Prostate gland (tissue), 2 donors: ENCODE measurements around the gene PMFBP1. TPM values are rescaled to one million over a fixed set of nuclear protein-coding genes. Genes with fewer than 3 reads are reported as not detected.

Experiments used
- DNase-seq: peaks from one replicate; pipeline ENCODE4 v3.0.0-alpha.2; 2019; ENCODE audit warnings: low spot score
- H3K27ac ChIP-seq, 2 donors: fragments of 200-600 bp; sonication (generic); 2 replicates each; pipeline ENCODE4 v1.5.1; 2017 to 2019
- H3K27me3 ChIP-seq: fragments of 200-600 bp; sonication (generic); replicated peaks from 2 replicates; pipeline ENCODE4 v1.5.1; 2019; ENCODE audit not compliant: insufficient read depth
- H3K36me3 ChIP-seq, 2 donors: fragments of 200-600 bp; sonication (generic); 1 replicate in 1 of 2; 2 replicates in 1 of 2; pipeline versions ENCODE4 v1.5.1 to v1.8.1; 2017 to 2019
- H3K4me1 ChIP-seq: fragments of 200-600 bp; sonication (generic); replicated peaks from 2 replicates; pipeline ENCODE4 v1.5.1; 2019
- H3K4me3 ChIP-seq, 2 donors: fragments of 200-600 bp; sonication (generic); 2 replicates each; pipeline ENCODE4 v1.5.1; 2017 to 2019
- H3K9me3 ChIP-seq: fragments of 200-600 bp; sonication (generic); 2 replicates; pipeline ENCODE4 v1.5.1; 2017
- CTCF ChIP-seq, 4 experiments: fragments of 200-600 bp in 2 of 4; fragments of 450-650 bp in 2 of 4; sonication (generic) in 2 of 4; IDR thresholded peaks; 1 replicate in 3 of 4; 2 replicates in 1 of 4; pipeline ENCODE4 v1.5.1; 2016 to 2019; ENCODE audit warnings: antibody characterized with exemption in 4 of 4, mild to moderate bottlenecking in 2 of 4, moderate library complexity in 2 of 4
- POLR2A ChIP-seq: fragments of 450-650 bp; IDR thresholded peaks from one replicate; pipeline ENCODE4 v1.6.1; 2016; ENCODE audit warnings: antibody characterized with exemption, mild to moderate bottlenecking
- POLR2AphosphoS5 ChIP-seq: sonication (generic); formaldehyde crosslinking; IDR thresholded peaks from one replicate; pipeline ENCODE4 v1.6.1; 2017; ENCODE audit warnings: antibody characterized with exemption
- WGBS: methylation state at CpG from one replicate; pipeline ENCODE4 v1.1.5; 2018; 5-methylcytosine and 5-hydroxymethylcytosine counted together
- intact Hi-C: fragments of 100-400 bp; cut with DNase I; formaldehyde crosslinking; loops from one replicate; pipeline ENCODE4 v1.14.2; 2022
- total RNA-seq, 2 donors: library from RNA; depleted of rRNA; stranded (reverse); fragments of >200 nt; gene quantifications; one replicate each; pipeline ENCODE4 v1.1.0, GENCODE V29; 2016

The PMFBP1 gene
- total RNA-seq, 2 donors from 2014 or later, result 1.7 to 5.2 TPM

- H3K9me3 ChIP-seq, result no peaks in the 10 kb centered on the region
- H3K4me3 ChIP-seq, result no peak overlapping the region
- TF ChIP-seq CTCF (IDR thresholded peaks at IDR 0.05) (no peak), POLR2A (no peak), POLR2AphosphoS5 (no peak)
- WGBS, result 89% methylated on average over 1 of the region's 1 CpG
- H3K27ac ChIP-seq, result no peak overlapping the region
- no peak for DNase-seq
- H3K4me1 ChIP-seq, result no peaks in the 10 kb centered on the region
- no peaks in the 10 kb centered on the region for H3K36me3 ChIP-seq
- H3K27me3 ChIP-seq, result no peaks in the 10 kb centered on the region
- intact Hi-C loops, result no loop called here
Observed at GRCh38 chr16:72173997-72174396, 2.0 kb upstream of the PMFBP1 start.

DNA sequence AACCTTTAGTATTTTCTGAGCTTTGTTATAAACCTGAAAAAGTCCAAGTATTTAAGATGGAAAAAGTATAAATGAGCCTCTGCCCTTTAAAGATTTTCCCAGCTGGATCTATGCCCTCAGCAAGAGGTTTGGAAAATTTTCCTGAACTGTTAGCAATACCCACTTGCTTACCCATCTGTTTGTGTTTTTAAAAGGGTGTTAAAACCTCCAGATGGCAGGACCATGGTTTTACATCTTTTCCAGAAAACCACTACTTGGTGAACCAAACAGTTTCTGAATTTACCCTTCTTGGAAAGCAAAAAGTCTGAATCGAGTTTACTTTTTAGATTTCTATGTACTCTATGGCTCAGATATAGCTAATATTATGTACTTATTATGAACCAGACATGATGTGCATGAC is 719 bp downstream of the PMFBP1 start:
- H3K27me3 ChIP-seq, result no peaks in the 10 kb centered on the region

DNA sequence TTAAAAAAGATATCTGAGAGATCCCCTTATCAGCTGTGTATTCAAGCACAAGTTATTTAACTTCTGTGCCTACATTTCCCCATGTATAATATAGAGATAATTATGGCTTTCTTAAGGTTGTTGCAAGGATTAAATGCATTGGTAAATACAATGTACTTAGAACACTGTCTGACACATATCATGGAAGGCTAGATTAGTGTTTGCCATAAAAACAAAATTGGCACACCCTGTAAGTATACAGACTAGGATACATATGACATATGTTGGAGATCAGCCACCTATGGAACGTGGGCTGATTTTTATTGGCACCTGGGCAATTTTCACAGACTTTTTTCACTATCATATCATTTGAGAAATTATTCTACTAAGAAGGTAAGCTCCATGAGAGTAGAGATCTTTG is 2.2 kb downstream of the PMFBP1 start:
- Histone ChIP-seq H3K4me1 (no peaks in the 10 kb centered on the region), H3K36me3 (no peaks in the 10 kb centered on the region), H3K9me3 (no peaks in the 10 kb centered on the region), H3K27me3 (no peaks in the 10 kb centered on the region), H3K27ac (no peak overlapping the region), H3K4me3 (no peak overlapping the region)
- intact Hi-C loops, result no loop called here
- no peak for DNase-seq
- TF ChIP-seq POLR2AphosphoS5 (no peak), POLR2A (no peak), CTCF (IDR thresholded peaks at IDR 0.05) (no peak)
- 38% methylated on average over 1 of the region's 1 CpG for WGBS

More for the DNA sequence above, 719 bp downstream of the PMFBP1 start:
- DNase-seq, result no peak
- Histone ChIP-seq H3K9me3 (no peaks in the 10 kb centered on the region), H3K36me3 (no peaks in the 10 kb centered on the region), H3K4me1 (no peaks in the 10 kb centered on the region), H3K4me3 (no peak overlapping the region), H3K27ac (no peak overlapping the region)
- TF ChIP-seq POLR2A (no peak), POLR2AphosphoS5 (no peak), CTCF (IDR thresholded peaks at IDR 0.05) (no peak)
- intact Hi-C loops, result no loop called here
- WGBS, result 93% methylated on average over 1 of the region's 1 CpG

DNA sequence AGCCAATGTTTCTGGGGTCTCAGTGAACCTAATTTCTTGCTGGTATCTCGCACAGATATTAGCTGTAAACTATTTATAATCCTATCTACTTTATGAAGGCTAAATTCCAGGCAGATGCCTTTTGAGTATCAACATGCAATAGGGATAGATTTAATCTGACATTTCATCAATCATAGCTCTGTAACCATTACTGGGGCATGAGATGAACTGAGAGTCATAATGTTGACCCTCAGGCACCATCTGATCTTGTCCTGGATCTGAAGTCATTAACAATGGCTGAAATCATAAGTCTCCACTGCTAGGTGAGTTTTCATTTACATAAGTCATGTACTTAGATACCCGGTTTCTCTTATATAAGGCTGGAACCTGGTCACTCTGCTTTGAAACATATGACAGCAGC is 3.6 kb downstream of the PMFBP1 start:
- Histone ChIP-seq H3K36me3 (no peaks in the 10 kb centered on the region), H3K9me3 (no peaks in the 10 kb centered on the region), H3K27ac (no peak overlapping the region), H3K27me3 (no peaks in the 10 kb centered on the region), H3K4me3 (no peak overlapping the region), H3K4me1 (no peaks in the 10 kb centered on the region)
- 86% methylated on average over 2 of the region's 2 CpGs for WGBS
- intact Hi-C loops, result no loop called here
- DNase-seq, result no peak
- TF ChIP-seq POLR2AphosphoS5, result no peak
- TF ChIP-seq CTCF (IDR thresholded peaks at IDR 0.05), result no peak
- TF ChIP-seq POLR2A, result no peak

DNA sequence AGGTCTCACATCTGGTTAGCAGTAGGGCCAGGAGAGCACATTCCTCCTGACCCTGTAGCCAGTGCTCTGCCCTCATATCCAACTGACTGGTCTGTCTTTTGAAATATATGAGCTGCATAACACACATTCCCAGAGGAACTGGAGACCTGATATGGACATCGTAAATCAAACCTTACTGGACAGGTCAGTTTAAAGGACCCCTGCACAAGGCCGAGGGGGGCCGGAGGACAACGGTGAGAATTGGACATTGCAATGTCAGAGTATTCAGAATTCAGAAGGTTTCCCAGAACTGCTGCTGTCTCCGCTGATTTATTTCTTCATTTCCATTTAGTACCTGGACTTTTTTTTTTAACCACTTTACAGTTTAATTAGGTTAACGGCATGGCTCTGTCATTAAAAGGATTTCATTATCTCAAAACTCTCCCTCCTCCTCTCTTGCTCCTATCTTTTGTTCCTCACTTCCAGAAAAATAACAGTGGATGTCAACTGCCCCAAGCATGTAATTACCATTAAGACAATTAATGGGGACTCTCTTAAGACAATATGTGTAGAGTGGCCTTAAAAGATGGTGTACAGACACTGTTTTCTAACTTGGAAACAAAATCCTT is 4.9 kb downstream of the PMFBP1 start:
- H3K4me3 ChIP-seq, result no peak overlapping the region
- no peaks in the 10 kb centered on the region for H3K27me3 ChIP-seq
- H3K36me3 ChIP-seq, result no peaks in the 10 kb centered on the region
- WGBS, result 58% methylated on average over 6 of the region's 6 CpGs
- TF ChIP-seq POLR2AphosphoS5 (no peak), CTCF (IDR thresholded peaks at IDR 0.05) (no peak), POLR2A (no peak)
- H3K27ac ChIP-seq, result no peak overlapping the region
- intact Hi-C loops, result no loop called here
- no peaks in the 10 kb centered on the region for H3K9me3 ChIP-seq
- H3K4me1 ChIP-seq, result no peaks in the 10 kb centered on the region
- DNase-seq, result no peak
